ENCODE measurements around the gene CHCHD1.

CHCHD1 gene

GRCh38 chr10:73758704-73759511 is 22.9 kb upstream of the CHCHD1 start:
- TF ChIP-seq CTCF (IDR thresholded peaks at IDR 0.05) (no peak), ZFX (IDR thresholded peaks at IDR 0.05; ENCODE audit: borderline replicate concordance) (no peak)
- H3K27ac ChIP-seq, result no peak overlapping the region

- TF ChIP-seq CTCF (IDR thresholded peaks at IDR 0.05), result no peak
- no peak for TF ChIP-seq ZFX (IDR thresholded peaks at IDR 0.05; ENCODE audit: borderline replicate concordance)
- no peak overlapping the region for H3K27ac ChIP-seq
Measured at GRCh38 chr10:73759512-73760115, 22.2 kb upstream of the CHCHD1 start.

GRCh38 chr10:73761781-73762180 is 20.1 kb upstream of the CHCHD1 start:
- no peak for TF ChIP-seq ZFX (IDR thresholded peaks at IDR 0.05; ENCODE audit: borderline replicate concordance)
- TF ChIP-seq CTCF (IDR thresholded peaks at IDR 0.05), result no peak
- H3K27ac ChIP-seq, result no peak overlapping the region

- H3K27ac ChIP-seq, result no peak overlapping the region
- TF ChIP-seq ZFX (IDR thresholded peaks at IDR 0.05; ENCODE audit: borderline replicate concordance), result no peak
- TF ChIP-seq CTCF (IDR thresholded peaks at IDR 0.05), result no peak
Measured at GRCh38 chr10:73762915-73763314, 18.9 kb upstream of the CHCHD1 start.

- H3K27ac ChIP-seq, result no peak overlapping the region
- TF ChIP-seq ZFX (IDR thresholded peaks at IDR 0.05; ENCODE audit: borderline replicate concordance) (no peak), CTCF (IDR thresholded peaks at IDR 0.05) (no peak)
Measured at GRCh38 chr10:73763343-73763742, 18.5 kb upstream of the CHCHD1 start.

GRCh38 chr10:73765066-73765465 is 16.8 kb upstream of the CHCHD1 start:
- TF ChIP-seq ZFX (IDR thresholded peaks at IDR 0.05; ENCODE audit: borderline replicate concordance), result no peak
- no peak for TF ChIP-seq CTCF (IDR thresholded peaks at IDR 0.05)
- no peak overlapping the region for H3K27ac ChIP-seq

GRCh38 chr10:73768881-73769280 is 13.0 kb upstream of the CHCHD1 start:
- no peak for TF ChIP-seq CTCF (IDR thresholded peaks at IDR 0.05)
- TF ChIP-seq ZFX (IDR thresholded peaks at IDR 0.05; ENCODE audit: borderline replicate concordance), result no peak
- no peak overlapping the region for H3K27ac ChIP-seq
